ENCODE measurements around the gene PTPN14. TPM values are rescaled to one million over a fixed set of nuclear protein-coding genes. Genes with fewer than 3 reads are reported as not detected.
"Not testable (repeated sequence)": the region's sequence is repeated elsewhere in the genome, so short reads cannot be mapped to it uniquely, and the experiment has no call there.

The PTPN14 gene
- total RNA-seq, 1 donor from 2014 or later, result 88.5 TPM

DNA sequence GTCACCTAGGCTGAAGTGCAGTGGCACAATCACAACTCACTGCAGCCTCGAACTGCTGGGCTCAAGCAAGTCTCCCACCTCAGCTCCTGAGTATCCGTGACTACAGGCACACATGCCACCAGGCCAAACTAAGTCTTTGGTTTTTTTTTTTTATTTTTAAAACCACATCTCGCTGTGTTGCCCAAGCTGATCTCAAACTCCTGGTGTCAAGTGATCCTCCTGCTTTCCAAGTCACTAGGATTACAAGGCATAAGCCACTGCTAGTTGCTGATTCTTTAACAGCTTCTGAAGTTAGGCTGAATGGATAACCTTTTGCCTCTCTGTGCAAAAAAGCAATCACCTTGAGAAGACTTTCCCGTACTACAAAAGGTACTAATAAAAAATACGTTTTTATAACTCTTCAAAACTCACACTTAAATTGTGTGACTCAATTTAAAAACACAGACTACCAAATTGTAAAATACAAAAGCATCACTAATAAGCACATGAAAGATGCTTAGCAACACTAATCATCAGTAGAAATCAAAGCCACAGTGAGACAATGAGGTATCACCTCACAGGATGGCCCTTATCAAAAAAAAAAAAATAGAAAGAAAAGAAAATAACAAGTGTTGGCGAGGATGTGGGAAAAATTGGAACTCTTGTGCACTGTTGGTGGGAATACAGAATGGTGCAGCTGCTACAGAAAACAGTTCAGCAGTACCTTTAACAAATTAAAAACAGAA is 40.3 kb downstream of the PTPN14 start:
- no peak for DNase-seq (ENCODE audit: low spot score)

DNA sequence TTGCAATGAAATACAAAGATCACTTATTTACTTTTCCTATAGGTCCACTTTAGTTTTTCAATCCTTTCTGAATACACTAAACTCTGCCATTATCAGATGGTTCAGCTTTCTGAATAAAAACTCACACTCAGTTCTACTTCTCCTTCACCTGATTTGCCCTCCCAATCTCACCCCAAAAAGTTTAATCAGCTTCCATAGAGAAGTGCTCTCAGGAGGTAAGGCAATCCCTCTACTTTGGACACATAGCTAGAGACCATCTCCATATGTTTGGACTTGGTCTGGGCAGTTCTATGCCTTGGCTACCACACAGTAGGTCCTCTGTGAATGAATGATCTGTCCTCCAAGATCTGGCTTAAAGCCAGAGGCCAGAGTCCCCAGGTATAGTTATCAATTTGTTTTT is 40.9 kb downstream of the PTPN14 start:
- no peak for DNase-seq (ENCODE audit: low spot score)

- not testable (repeated sequence) for DNase-seq (ENCODE audit: low spot score)
Measured at GRCh38 chr1:214509622-214510021, 41.8 kb downstream of the PTPN14 start.

DNA sequence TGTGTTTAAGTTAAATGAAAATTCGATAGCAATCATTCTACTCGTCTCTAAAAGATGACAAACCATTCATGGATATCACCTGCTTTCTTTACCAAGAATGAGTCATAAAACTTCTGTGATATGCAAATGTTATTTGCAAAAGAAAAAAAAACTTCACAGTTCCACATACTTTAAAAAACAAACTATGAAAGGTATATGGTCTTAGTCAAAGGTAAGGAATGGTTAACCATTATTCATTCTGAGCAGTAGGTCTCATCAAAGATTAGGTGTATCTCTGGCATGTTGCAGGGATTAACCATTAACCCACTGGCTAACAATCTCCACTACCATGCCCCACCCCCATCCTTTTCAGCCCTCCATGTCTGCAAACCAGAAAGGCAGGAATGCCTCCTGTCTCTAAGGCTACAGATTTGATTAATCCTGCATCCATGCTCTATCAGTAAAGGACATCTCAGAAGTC is 44.4 kb downstream of the PTPN14 start:
- DNase-seq (ENCODE audit: low spot score), result peak; percentile 45

DNA sequence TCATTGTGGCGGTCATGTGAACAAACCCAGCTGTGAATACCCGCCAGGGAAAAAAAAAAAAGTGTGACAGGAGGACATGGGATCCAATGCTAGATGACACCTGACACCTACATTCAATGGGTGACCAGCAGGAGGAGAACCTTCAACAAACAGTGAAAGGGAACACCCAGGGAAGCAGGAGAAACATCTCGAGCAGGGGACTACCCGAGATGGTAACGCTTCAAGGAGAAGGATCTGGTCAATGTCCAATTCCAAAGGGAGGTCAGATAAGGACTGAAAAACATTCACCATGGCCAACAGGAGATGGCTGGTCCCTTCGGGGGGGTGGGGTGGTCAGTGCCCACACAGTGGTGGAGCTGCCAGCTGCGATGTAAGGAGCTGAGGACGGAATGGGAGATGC is 46.3 kb downstream of the PTPN14 start:
- no peak for DNase-seq (ENCODE audit: low spot score)

GRCh38 chr1:214504330-214504729 is 47.1 kb downstream of the PTPN14 start:
- no peak for DNase-seq (ENCODE audit: low spot score)

GRCh38 chr1:214503553-214503952 is 47.8 kb downstream of the PTPN14 start:
- no peak for DNase-seq (ENCODE audit: low spot score)

GRCh38 chr1:214500340-214501055 is 50.9 kb downstream of the PTPN14 start:
- no peak for DNase-seq (ENCODE audit: low spot score)

GRCh38 chr1:214499732-214500131 is 51.7 kb downstream of the PTPN14 start:
- DNase-seq (ENCODE audit: low spot score), result no peak

- no peak for DNase-seq (ENCODE audit: low spot score)
Measured at GRCh38 chr1:214498021-214498420, 53.4 kb downstream of the PTPN14 start.

- DNase-seq (ENCODE audit: low spot score), result no peak
Measured at GRCh38 chr1:214496126-214496525, 55.3 kb downstream of the PTPN14 start.

GRCh38 chr1:214494706-214495105 is 56.7 kb downstream of the PTPN14 start:
- DNase-seq (ENCODE audit: low spot score), result no peak

GRCh38 chr1:214494179-214494578 is 57.2 kb downstream of the PTPN14 start:
- not testable (repeated sequence) for DNase-seq (ENCODE audit: low spot score)

DNA sequence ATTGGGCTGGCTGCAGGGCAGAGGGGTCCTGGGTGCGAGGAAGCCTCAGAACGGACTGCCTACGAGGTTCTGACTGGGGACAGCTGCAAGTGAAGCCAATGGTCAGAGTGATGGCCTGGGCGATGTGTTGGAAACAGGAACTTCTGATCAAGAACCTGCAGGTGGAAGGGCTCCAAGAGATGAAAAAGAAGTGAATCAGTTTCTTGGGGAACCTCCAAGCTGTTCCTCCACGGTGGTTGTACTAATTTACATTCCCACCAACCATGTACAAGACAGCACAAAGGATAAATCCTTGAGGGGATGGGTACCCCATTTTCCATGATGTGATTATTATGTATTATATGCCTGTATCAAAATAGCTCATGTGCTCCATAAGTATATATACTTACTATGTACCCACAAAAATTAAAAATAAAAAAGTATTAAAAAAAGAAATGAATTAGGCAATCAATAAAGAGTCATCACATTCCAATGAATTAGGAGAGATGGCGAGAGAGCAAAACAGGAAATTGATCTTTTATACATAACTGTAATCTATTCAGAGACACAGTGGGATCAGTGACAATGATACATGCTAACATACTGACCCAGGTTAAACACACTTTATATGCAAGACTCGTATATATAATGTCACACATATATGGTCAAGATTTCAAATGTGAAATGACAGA is 58.1 kb downstream of the PTPN14 start:
- DNase-seq (ENCODE audit: low spot score), result no peak

GRCh38 chr1:214492401-214493075 is 58.9 kb downstream of the PTPN14 start:
- DNase-seq (ENCODE audit: low spot score), result no peak

- no peak for DNase-seq (ENCODE audit: low spot score)
Measured at GRCh38 chr1:214491468-214492146, 59.8 kb downstream of the PTPN14 start.

- DNase-seq (ENCODE audit: low spot score), result no peak
Measured at GRCh38 chr1:214485151-214485550, 66.3 kb downstream of the PTPN14 start.

DNA sequence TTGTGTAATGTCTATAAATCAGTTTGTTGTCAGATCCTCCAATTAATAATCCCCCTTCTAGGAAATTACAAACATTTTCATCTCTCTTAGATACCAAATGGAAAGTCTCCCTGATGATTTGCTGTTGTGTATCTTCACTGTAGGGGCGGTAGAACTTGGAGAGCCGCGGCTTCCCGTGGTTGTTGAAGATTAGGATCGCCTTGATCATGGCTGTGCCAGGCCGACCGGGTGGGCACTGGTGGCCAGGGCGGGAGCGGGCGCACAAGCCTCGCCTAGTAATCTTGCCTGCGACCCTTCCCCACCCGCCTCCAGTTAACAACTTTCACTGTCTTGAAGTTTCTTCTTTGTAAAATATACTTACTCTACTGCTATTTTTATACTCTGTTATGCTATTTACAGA is 68.2 kb downstream of the PTPN14 start:
- not testable (repeated sequence) for DNase-seq (ENCODE audit: low spot score)

- not testable (repeated sequence) for DNase-seq (ENCODE audit: low spot score)
Measured at GRCh38 chr1:214481983-214482634, 69.3 kb downstream of the PTPN14 start.

DNA sequence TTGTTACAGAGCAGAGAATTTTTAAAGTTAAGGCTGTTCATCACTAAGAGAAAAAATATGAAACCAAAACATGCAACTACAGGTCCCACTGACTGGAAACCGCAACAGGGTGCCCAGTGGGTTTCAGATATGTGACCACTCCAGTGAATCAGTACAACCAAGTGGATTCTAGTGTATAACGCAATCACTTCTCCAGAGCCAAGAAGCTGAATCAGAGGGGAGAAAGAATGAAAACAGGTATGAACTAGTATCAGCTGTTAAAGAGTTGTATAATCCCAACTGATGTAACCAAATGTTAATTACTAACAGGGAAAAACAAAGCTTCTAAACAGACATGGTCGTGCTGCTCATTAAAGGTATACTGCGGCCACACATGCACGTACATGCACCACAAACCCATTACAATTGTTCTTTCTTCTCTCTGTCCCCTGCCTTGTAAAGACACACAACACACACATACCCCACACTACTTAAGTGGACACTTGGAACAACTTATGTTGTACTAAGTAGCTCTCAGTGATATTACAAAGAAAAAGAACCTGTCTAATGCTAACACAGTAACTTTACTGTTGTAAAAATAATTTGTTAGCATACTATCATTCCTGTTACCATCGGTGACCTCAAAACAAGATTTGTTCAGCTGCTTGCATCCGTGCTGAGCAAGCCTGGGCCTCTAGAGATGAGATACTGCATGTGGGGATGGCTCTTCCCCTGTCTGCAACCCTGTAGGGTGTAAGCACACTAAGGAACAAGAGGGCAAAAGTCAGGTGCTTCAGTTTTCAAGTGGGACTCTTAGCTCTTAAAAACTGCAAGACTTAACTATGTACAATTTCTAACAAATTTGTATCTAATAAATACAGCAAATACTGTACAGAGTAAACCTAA is 74.2 kb downstream of the PTPN14 start:
- no peak for DNase-seq (ENCODE audit: low spot score)

Measured in ureter (tissue), 1 donor.